ENCODE measurements around the gene INA. TPM values are rescaled to one million over a fixed set of nuclear protein-coding genes. Genes with fewer than 3 reads are reported as not detected.

The INA gene
- total RNA-seq, 1 donor from 2014 or later: not detected

DNA sequence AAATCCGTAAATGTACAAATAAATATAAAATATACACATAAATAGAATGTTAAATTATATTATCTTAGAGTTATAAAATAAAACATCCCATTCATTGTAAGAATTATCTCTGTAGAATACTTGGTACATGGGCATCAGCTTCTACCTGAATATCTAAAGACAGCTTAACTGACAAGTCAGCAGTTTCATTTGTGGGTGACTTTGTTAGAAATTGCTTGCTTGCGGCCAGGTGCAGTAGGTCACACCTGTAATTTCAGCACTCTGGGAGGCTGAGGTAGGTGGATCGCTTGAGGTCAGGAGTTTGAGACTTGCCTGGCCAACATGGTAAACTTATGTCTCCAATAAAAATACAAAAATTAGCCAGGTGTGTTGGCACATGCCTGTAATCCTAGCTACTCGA is 59.4 kb downstream of the INA start:
- no peak overlapping the region for H3K27ac ChIP-seq (ENCODE audit: low read depth, low read length)
- peaks cover 10 to 15% (median 15%) of the 10 kb centered on the region in 3 donors for H3K36me3 ChIP-seq (ENCODE audit: control insufficient read depth in 3 of 3, insufficient read depth in 3 of 3, low read length in 3 of 3)
- no peaks in the 10 kb centered on the region for H3K4me1 ChIP-seq (ENCODE audit: control insufficient read depth in 3 of 3, insufficient read depth in 3 of 3, low read length in 3 of 3)
- H3K9ac ChIP-seq (ENCODE audit: low read depth in 1 of 3, low read length in 3 of 3): no peak overlapping the region
- no peak overlapping the region for H3K4me3 ChIP-seq (ENCODE audit: low read length in 3 of 3)
- no peaks in the 10 kb centered on the region for H3K9me3 ChIP-seq (ENCODE audit: control insufficient read depth in 3 of 3, low read length in 3 of 3)
- H3K27me3 ChIP-seq (ENCODE audit: control insufficient read depth in 3 of 3, insufficient read depth in 3 of 3, low read length in 3 of 3): no peaks in the 10 kb centered on the region

Small RNA genes within 50 kb of the gene (small RNA-seq; reads per million reads assigned to genes)
- gene RNU11-3P: not detected

Other genes with a start within 250 kb of the INA start
- gene NT5C2, start 83.9 kb upstream of the INA start, total RNA-seq: 158 TPM
- not detected for gene RPEL1, start 31.3 kb upstream of the INA start, total RNA-seq
- 9.4 TPM for gene PCGF6, start 74.0 kb downstream of the INA start, total RNA-seq
- 3.7 TPM for gene TAF5, start 90.8 kb downstream of the INA start, total RNA-seq
- gene ATP5MK, start 119.3 kb downstream of the INA start, total RNA-seq: 292 TPM
- 24.5 TPM for gene PDCD11, start 119.5 kb downstream of the INA start, total RNA-seq
- gene CALHM2, start 175.2 kb downstream of the INA start, total RNA-seq: 4.7 TPM
- gene CALHM1, start 181.8 kb downstream of the INA start, total RNA-seq: not detected
- not detected for gene CALHM3, start 202.1 kb downstream of the INA start, total RNA-seq
- gene NEURL1, start 216.6 kb downstream of the INA start, total RNA-seq: 12.0 TPM

Measured in skeletal muscle tissue (tissue), 5 donors.